ENCODE results near the gene SIGLEC11.

The SIGLEC11 gene

GRCh38 chr19:49938662-49939061, 22.3 kb downstream of the SIGLEC11 start:
- H3K4me3 ChIP-seq (ENCODE audit: low read depth, low read length), result no peak overlapping the region
- TF ChIP-seq, protein P1, sequence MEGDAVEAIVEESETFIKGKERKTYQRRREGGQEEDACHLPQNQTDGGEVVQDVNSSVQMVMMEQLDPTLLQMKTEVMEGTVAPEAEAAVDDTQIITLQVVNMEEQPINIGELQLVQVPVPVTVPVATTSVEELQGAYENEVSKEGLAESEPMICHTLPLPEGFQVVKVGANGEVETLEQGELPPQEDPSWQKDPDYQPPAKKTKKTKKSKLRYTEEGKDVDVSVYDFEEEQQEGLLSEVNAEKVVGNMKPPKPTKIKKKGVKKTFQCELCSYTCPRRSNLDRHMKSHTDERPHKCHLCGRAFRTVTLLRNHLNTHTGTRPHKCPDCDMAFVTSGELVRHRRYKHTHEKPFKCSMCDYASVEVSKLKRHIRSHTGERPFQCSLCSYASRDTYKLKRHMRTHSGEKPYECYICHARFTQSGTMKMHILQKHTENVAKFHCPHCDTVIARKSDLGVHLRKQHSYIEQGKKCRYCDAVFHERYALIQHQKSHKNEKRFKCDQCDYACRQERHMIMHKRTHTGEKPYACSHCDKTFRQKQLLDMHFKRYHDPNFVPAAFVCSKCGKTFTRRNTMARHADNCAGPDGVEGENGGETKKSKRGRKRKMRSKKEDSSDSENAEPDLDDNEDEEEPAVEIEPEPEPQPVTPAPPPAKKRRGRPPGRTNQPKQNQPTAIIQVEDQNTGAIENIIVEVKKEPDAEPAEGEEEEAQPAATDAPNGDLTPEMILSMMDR (IDR thresholded peaks at IDR 0.05; ENCODE audit: borderline replicate concordance, insufficient read depth, low read depth, low read length), result no peak

- no peak overlapping the region for H3K4me3 ChIP-seq (ENCODE audit: low read depth, low read length)
- TF ChIP-seq, protein P1 (IDR thresholded peaks at IDR 0.05; ENCODE audit: borderline replicate concordance, insufficient read depth, low read depth, low read length), result peak; percentile 92
Observed at GRCh38 chr19:49937750-49938381, 23.1 kb downstream of the SIGLEC11 start.

- H3K4me3 ChIP-seq (ENCODE audit: low read depth, low read length), result no peak overlapping the region
- TF ChIP-seq, protein P1 (IDR thresholded peaks at IDR 0.05; ENCODE audit: borderline replicate concordance, insufficient read depth, low read depth, low read length), result no peak
Observed at GRCh38 chr19:49936549-49936948, 24.4 kb downstream of the SIGLEC11 start.

DNA sequence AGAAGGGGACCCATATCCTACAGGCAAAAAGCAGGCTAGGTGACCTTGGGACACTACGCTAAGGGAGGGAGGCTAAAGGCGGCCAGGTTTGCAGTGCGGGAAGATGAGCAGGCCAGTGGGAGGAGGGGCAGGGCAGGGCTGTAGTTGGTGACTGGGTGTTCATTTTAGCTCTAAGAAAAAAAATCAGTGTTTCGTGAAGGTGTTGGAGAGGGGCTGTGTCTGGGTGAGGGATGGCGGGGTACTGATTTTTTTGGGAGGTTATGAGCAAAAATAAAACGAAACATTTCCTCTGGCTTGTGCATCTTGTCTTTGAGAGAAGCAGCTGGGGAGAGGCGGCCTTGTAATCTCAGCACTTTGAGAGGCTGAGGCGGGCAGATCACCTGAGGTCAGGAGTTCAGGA, 27.3 kb downstream of the SIGLEC11 start:
- TF ChIP-seq, protein P1 (IDR thresholded peaks at IDR 0.05; ENCODE audit: borderline replicate concordance, insufficient read depth, low read depth, low read length), result no peak
- H3K4me3 ChIP-seq (ENCODE audit: low read depth, low read length), result no peak overlapping the region

GRCh38 chr19:49932731-49933131, 28.2 kb downstream of the SIGLEC11 start:
- H3K4me3 ChIP-seq (ENCODE audit: low read depth, low read length), result no peak overlapping the region
- TF ChIP-seq, protein P1 (IDR thresholded peaks at IDR 0.05; ENCODE audit: borderline replicate concordance, insufficient read depth, low read depth, low read length), result no peak

- TF ChIP-seq, protein P1 (IDR thresholded peaks at IDR 0.05; ENCODE audit: borderline replicate concordance, insufficient read depth, low read depth, low read length), result no peak
- no peak overlapping the region for H3K4me3 ChIP-seq (ENCODE audit: low read depth, low read length)
Observed at GRCh38 chr19:49932041-49932451, 28.9 kb downstream of the SIGLEC11 start.

DNA sequence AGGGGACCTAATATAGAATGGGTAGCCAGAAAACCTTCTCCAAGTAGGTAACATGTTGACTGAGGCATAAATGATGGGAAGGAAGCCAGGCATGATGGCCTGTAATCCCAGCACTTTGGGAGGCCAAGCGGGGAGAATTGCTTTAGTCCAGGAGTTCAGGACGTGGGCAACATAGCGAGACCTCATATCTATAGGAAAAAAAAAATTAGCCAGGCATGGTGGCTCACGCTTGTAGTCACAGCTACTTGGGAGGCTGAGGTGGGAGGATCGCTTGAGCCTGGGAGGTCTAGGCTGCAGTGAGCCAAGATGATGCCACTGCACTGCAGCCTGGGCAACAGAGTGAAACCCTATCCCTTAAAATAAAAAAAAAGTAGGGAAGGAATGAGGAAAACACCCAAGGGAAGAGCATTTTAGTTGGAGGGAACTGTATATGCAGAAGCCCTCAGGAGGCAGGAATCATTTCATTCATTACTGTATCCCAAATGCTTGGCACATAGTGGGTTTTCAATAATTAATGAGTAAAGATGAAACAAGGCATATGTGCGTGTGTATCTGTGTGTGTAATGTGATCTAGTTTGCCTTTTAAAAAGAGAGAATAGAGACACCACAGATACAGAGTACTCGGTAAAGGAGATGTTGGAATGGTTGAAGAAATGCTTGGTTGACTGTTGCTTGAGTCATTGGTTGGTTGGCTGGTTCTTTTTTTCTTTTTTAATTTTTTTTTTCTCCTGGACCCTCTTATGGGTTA, 29.5 kb downstream of the SIGLEC11 start:
- TF ChIP-seq, protein P1 (IDR thresholded peaks at IDR 0.05; ENCODE audit: borderline replicate concordance, insufficient read depth, low read depth, low read length), result no peak
- H3K4me3 ChIP-seq (ENCODE audit: low read depth, low read length), result no peak overlapping the region

All from GM12875 (cell line).